HG03039 (cell line): ENCODE measurements around the gene LRCOL1.

ENCODE experiments used
- ATAC-seq: cut with Tn5 transposase; IDR thresholded peaks from one replicate; pipeline ENCODE4 v1.9.1; 2021; ENCODE audit warnings: mild to moderate bottlenecking, moderate library complexity; ENCODE audit not compliant: unreplicated experiment

LRCOL1 gene

DNA sequence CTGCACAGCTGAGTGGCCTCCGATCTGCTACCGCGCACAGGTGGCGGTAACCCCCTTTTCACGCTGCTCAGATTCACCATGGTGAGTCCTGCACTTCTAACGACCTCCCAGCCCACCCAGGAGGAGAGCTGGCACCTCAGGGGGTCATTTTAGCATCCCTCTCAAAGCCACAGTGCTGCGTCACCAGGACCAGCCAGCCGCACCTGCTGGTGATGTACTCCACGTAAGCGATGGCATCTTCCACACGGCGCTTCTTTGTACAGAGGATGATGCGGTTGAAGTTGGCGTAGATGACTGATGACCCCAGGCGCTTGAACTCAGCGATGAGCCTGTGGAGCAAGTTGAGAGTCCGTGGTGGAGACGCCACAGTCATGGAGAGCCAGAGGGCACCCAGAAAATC is 27.4 kb upstream of the LRCOL1 start:
- no peak for ATAC-seq

DNA sequence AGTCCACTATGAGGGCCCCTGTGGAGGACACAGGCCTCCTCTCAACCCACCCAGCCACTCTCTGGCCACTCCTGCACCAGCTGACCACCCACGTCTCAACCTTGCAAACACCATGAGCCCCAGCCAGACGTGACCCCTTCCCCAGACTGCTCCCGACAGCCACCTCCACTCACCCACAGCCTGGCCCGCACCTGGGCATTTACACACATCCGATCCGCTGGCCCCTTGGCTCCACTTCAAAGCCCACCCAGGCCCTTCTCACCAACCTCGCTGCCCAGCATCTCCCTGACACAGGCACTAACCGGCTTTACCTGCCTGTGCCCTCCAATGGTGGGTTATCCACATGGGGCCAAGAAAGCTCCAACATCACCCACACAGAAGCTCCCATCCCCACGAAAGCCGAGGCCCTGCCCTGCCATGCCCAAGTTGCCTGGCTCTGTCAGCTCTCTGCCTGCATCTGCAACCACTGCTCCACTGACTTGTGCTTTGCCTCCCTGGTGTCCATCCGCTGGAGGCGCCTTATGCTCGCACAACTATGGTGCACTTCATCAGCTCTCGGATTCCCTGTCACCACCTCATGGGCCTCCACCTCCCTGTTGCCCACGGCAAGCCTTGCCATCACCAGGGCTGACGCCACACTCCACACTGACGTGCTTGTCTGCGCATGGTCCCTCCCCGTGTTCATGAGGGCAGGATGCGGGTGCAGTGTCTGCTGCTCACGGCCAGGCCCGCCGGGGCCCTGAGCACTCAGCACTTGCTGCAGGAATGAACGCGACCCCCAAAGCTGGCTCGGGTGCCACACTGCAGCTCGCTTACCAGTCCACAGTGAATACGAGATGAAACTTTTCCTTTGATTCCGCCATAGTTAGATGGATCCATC is 24.9 kb upstream of the LRCOL1 start:
- no peak for ATAC-seq

DNA sequence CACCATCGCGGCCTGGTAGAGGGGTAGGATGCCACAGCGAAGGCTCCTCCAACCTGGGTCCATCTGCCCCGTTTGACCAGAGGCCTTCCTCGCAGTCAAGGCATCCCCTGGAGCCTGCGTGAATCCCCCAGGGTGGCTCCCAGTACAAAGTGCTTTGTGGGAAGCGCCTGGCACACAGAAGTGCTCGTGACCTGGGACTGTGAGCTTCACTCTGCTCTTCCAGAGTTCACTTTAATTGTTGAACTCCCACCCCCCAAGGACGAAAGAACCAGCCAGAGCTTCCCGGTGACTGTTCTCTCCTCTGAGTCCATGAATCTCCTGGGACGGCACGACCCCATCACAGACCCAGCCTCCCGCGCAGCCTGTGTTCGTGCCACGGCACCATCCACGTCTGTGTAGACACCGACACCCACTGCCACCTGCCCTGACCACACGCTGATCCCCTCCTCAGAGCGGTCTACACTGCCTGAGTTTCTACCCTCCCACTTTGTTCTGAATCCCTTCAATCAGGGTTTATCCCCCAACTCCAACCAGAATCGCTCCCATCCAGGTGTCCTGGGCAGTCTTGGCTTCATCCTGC is 24.1 kb upstream of the LRCOL1 start:
- ATAC-seq, result no peak

DNA sequence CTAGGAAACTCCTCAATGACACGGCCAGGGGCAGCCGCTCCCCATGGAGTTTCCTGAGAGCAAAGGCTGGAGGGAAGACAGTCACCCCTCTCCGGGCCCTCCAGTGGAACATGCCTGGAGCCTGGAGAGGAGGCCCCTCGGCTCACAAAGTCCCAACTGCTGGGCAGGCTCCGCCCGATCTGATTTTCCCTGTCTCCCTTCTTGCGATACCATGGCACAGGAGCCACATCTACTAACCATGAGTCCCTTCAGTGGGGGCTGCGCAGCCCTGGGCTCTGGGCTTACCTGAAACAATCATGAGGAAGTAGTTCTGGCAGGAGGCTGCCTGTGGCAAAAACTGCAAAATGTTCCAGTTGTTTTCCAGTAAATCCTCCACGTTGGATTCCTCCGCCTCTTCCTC is 23.5 kb upstream of the LRCOL1 start:
- ATAC-seq, result no peak

DNA sequence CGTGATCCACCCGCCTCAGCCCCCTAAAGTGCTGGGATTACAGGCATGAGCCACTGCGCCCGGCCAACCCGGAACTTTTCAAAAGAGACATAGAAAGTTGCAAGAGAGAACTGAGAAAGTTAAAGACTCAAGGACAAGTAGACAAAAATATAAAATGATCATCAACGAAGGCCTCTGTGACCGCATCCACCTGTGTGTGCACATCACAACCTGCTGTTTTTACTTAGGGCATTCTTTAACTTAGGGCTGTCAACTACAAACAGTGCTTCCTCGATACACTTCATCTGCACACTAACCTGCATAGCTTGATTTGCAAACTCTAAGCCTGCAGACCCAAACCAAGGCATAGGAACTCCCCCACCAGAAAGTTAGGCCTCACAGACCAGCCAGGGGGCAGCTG is 23.0 kb upstream of the LRCOL1 start:
- ATAC-seq, result no peak

DNA sequence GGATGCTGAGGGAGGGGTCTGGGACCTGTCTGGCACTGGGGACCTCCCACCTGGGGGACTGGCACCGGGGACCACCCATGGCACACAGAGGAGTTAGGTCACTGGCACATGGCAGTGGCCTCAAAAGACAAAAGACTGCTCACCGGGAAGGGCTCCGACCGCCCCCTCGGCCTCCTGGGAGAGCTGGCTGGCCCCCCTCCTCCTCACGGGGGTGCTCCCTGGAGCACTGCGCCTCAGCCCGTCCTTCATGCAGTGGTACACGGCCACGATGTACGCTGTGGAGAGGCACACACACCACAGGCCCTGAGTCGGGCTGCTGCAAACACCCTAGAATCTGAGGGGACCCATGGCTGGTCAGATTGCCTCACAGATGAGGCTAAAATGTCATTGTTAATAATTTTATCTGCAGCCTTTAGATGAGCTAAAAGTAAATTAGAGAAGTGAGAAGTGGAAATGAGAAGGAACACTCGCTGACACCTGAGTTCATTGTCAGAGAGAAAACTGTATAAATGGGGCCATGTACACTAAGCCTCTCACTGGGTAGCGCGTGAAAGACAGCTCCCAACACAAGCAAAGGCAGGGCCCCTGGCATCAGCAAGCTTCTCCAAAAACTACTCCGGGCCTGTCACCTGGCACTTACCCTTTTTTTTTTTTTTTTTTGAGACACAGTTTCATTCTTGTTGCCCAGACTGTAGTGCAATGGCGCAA is 22.3 kb upstream of the LRCOL1 start:
- no peak for ATAC-seq

DNA sequence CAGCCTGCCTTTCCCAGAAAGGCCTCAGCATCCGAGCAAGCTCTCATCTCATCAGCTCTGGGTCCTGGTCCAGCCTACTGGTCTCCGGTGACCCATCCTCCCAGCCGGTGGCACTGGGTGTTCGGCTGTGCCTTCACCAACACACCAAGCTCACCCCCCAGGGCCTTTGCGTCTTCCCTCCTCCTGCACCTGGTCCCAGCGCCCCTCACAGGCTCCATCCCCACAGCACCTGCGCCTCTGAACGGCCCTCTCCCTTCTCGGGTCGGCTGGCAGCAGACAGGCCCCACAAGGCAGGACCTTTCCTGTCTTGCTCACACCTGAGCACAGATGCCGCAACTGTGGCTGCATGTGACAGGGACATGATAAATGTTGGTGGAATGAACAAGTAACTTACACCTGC is 21.3 kb upstream of the LRCOL1 start:
- no peak for ATAC-seq

DNA sequence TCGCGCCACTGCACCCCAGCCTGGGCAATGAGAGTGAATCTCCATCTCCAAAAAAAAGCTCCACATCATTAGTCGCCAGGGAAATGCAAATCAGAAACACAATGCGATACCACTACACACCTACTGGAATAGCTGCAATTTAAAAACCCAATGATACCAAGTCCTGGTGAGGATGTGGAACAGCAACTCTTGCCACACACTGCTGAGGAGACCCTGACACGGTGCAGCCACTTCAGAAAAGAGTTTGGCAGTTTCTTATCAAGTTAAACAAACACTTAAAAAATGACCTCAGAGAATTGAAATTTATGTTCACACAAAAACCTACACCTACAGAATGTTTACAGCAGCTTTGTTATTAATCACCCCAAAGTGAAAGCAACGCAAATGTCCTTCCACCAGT is 20.3 kb upstream of the LRCOL1 start:
- no peak for ATAC-seq

DNA sequence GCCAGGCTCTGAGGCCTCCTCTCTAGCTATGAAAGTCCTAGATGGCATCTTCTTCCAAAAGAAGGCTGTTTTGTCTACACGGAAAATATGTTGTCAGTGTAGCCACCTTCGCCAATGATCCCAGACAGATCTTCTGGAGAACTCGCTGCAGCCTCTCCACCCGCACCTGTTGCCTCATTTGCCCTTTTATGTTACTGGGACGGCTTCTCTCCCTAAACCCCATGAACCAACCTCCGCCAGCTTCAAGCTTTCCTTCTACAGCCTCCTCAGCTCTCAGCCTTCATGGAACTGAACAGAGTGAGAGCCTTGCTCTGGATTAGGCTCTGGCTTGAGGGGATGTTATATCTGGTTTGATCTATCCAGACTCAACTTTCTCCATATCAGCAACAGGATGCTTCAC is 18.9 kb upstream of the LRCOL1 start:
- no peak for ATAC-seq

DNA sequence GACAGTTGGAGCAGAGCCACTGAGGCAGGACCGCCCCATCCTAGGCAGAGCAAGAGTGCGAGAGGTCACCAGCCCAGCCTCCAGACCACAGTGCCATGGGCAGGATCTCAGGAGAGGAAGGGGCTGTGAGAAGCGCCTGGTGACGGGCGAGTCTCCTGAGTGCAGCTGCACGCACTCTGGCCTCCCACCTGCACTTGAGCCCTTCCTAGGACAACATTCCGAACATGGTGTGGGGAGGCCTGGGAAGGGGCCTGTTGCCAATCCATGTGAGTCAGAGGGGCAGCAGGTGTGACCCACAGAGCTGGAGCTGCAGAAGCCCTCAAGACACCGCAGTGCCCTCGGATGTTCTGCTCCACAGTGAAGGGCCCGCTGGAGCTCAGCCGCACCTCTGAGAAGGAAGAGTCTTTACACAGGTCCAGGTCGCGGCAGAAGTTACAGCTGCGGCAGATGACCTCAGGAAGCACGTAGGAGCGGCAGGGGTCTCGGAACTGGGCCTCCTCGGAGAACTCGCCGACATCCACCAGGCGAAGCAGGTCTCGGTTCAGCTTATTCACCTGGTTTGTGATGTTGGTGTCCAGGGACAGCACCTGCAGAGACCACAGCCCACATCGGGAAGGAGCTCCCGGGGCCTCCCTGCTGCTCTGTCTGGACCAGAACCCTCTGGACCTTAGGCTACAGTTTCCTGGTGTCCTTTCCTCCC is 15.5 kb upstream of the LRCOL1 start:
- ATAC-seq, result no peak

DNA sequence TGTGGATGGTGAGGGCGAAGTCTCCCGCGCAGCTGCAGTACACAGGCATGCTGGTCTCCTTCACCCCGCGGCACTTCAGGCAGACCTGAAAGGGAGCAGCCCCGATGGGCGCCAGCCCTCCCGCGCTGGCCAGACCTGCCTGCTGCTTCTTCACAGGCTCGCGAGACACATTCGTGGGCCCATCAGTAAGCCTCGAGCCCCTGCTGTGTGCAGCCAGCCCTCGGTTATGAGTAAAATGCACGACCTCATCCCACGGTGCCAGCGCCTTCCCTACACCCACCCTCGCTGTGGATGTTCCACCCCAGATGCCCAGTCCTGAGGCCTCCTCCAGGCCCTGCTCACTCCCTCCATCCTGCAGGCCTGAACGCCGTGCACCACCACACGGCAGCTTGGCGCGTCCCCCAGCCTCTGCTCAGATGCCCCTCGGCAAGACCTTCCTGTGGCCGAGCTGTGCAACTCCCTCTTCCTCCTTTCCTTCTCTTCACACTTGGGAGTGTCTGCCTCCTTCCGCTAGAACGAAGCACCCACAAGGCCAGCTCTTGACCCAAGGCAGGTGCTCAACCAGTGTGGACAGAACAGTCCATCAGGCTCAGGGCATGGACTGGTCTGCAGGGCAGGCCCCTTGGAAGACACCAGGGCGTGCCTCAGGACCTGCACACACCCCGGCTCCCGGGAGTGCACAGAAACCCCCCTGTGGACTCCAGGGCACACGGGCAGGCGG is 14.7 kb upstream of the LRCOL1 start:
- ATAC-seq, result no peak

DNA sequence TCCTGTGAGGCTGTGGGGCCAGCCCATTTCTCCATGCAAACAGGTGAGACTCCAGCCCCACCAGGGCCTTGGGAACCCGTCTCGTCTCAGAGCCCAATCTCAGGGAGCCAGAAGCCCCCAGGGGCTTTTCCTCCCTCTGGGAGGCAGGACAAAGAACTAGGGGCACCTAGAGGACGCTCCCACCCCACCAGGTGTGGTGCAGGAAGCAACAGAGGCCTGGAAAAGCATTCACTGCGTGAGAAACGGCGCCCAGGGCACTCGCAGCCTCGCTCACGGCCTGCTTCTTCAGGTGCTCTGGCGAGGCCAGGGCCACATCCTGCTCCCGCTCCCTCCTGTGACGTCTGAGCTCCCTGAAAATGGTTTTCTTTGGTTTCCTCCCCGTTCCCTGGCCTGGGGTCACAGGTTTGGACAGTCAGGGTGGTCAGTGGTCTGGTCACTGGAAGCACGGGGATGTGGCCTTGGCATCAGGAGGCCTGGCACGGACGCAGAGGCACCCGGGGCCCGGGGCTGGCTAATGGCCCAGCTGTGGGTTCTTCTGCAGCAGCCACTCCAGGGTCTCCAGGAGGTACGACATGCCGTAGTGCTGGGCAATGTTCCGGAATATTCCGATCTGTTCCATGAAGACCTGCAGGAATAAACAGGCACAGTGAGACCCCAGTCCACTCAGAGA is 13.9 kb upstream of the LRCOL1 start:
- no peak for ATAC-seq

DNA sequence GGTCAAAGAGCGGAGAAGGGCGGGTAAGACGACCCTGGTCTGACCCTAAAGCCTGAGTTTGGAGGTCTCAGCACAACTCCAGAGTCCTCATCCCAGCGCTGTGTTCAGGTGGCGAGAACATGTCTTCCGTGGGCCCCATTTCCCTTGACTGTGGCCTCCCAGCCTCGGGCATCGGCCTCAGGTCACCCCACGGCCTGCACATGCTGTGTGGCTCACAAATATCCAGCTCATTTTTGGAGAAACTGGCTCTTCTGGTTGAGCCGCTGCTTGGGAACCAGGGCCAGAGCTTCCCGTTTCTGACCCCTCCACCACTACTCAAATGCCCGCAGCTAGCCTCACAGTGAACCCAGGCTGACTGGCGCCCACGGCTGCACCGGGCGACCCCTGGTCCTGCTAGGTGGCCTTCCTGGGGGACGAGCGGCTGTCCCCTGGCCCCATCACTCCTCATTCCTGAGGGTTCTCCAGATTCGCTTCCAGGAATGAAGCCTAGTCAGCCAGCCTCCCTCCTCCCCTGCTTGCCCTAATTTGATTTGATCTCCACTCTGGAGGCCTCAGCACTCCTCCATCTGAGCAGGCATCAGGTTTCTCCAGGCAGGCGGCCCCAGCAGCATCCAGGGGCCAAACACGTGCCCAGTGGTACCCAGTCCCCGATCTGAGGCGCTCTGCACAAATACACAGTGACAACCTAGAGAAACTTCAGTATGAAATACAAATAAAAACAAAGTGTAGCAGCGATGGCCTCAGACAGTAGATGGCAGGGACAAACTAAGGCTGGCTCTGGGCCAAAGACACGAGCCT is 12.9 kb upstream of the LRCOL1 start:
- ATAC-seq, result no peak

DNA sequence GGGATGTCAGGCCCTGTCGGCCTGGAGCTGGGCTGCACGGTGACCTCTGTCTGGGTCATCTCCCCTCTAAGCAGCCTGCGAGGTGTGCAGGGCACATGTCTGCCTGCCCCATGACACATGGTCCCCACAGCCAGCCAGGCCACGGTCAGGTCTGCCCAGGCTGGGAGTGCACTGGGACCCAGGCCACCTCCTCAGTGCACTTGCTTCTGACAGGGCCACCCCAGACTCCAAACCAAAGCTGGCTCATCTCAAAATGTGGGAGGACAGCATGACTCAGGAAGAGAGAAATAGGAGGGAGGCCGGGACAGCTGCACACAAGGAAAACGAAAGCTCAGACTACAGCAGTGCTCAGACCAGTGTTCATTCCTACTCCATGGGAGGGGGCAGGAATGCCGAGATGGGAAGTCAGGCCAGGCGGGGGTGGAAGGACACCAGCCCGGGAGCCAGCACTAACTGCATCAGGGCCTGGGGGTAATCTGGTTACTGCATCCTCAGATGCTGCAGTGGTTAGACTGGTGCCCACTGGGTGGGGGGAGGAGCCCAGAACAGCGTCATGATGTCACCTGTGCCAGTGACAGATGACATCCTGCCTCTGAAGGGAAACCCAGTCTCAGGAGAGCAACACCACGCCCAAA is 12.2 kb upstream of the LRCOL1 start:
- ATAC-seq, result no peak

DNA sequence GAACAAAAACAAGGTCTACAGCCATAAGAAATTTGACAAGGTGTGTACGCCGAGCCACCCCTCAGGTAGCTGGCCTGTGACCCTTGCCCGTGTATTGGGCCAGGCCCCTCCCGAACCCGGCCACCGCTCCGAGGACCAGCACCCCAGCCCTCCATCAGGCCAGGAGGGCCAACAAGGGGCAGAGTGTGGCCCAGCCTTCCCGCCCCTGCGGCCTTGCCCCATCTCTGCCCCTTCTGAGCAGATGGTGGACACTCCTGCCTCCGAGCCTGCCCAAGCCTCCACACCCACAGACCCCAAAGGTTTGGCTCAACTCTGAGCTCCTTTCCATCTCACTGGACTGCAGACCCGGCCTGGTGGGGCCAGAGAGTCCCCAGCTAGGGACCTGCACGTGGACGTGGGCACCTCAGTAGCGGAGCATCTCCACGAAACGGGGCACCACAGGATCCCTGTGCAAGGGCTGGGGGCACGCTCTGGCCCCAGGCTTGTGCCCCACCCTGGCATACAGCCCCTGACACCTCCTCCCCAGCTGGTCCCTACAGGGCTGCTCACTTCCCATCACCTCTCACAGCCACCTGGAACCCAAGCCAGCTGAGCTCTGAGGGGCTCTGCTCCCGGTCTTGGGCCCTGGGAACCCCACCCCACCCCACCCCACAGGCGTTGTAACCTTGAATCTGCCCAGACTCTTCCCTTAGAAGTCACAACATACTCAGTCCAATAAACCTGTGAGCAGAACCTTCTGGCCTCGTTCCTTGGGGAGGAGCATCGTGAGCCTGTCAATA is 11.5 kb upstream of the LRCOL1 start:
- ATAC-seq, result no peak

DNA sequence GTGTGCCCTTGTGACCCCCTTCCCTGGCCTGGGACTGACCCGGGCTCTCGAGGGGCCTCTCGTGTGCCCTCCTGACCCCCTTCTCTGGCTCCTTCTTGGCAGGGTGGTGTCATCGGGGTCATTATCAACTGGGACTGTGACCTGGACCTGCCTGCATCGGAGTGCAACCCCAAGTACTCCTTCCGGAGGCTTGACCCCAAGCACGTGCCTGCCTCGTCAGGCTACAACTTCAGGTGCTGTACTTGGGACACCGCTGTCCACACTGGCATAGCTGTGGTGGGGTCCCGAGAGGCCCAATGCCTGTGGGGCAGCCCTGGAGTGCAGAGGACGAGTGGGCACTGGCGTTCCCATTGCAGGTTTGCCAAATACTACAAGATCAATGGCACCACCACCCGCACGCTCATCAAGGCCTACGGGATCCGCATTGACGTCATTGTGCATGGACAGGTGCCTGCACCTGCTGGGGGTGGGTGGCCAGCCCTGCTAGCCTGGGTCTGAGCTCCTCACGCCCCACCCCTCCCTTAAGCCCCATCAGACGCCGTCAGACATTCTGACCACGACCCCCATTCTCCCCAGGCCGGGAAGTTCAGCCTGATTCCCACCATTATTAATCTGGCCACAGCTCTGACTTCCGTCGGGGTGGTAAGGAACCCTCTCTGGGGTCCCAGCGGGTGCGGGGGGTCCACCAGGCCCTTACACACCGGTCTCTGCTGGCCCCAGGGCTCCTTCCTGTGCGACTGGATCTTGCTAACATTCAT is 10.7 kb upstream of the LRCOL1 start:
- ATAC-seq, result no peak

DNA sequence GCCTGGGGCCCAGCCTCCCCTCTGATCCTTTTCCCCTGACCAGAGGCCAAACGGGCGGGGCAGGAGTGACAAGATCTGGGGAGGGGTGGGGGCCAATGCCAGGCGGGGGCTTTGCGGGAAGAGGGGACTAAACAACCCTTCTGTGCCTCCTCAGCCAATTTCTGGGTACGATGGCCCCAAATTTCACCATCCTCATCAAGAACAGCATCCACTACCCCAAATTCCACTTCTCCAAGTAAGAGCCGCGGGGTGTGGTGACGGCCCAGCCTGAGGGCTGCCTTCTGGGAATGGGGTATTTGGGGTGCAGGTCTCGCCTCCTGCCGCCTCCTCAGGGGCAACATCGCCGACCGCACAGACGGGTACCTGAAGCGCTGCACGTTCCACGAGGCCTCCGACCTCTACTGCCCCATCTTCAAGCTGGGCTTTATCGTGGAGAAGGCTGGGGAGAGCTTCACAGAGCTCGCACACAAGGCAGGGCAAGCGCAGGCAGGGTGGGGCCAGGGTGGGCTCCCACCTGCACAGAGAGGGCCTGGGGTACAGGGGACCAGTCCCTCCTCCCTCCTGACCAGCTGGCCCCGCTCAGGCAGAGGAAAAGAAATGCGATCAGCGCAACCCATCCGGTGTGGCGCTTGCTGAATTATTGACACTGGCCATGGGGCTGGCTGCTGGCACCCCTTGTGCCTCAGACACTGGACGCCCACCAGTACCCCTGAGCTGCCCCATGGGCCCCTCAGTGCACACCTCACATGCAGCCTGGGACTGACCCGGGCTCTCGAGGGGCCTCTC is 9.9 kb upstream of the LRCOL1 start:
- ATAC-seq, result no peak
